IPS-NIHi7 (cell line): Measurements from ENCODE around the gene CNBD2.
"Not testable (repeated sequence)": the region's sequence is repeated elsewhere in the genome, so short reads cannot be mapped to it uniquely, and the experiment has no call there.

Source experiments
- DNase-seq: peaks from one replicate; pipeline ENCODE4 v3.0.0; 2012; ENCODE audit warnings: mixed read lengths; ENCODE audit errors: extremely low spot score

CNBD2 gene

GRCh38 chr20:35975576-35976373 lies 7.4 kb downstream of the CNBD2 start:
- no peak for DNase-seq

DNA sequence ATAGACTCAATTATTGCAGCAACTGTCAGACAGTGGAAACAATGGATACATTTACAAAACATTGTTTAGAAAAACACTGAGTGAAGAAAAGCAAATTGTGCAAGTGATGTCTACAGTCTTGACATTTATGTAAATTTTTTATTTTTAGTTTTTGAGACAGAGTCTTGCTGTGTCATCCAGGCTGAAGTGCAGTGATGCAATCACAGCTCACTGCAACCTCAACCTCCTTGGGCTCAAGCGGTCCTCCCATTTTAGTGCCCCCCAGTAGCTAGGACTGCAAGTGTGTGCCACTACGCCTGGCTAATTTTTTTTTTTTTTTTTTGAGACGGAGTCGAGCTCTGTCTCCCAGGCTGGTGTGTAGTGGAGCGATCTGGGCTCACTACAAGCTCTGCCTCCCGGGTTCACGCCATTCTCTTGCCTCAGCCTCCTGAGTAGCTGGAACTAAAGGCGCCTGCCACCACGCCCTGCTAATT lies 9.7 kb downstream of the CNBD2 start:
- DNase-seq, result no peak

GRCh38 chr20:35979544-35979943 lies 11.2 kb downstream of the CNBD2 start:
- DNase-seq, result no peak

- peak; percentile 9 for DNase-seq
Measured at GRCh38 chr20:35981969-35982368, 13.6 kb downstream of the CNBD2 start.

- DNase-seq, result no peak
Measured at GRCh38 chr20:35984382-35984781, 16.0 kb downstream of the CNBD2 start.

- DNase-seq, result no peak
Measured at GRCh38 chr20:35985806-35986205, 17.4 kb downstream of the CNBD2 start.

GRCh38 chr20:35988910-35989463 lies 20.6 kb downstream of the CNBD2 start:
- DNase-seq, result no peak

DNA sequence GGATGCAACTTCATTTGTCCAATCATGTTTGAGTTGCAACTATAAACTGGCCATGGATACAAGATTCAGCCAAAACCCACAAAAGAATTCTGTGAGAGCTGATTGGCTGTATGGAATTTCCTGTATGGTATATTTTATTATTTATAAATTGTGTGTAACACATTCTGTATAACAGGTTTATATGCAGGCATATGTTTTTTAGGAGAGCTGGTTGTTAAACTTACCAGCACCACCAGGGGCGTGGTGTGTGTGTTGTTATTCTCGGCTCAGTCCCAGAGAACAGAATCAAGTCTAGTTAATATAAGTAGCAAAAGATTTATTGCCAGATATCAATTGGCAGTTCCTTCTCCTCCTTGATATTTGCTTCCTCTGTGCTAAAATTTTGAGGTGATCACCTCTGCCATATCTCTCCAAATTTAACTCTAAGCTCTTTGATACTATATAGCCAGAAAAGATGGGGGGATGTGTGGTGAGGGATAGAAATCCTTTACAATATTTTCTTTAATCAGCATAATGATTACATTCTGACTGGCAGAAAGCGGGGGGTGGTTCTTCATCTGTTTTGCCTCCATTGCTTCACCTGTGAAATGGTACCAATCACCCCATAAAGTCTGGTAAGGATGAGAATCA lies 22.9 kb downstream of the CNBD2 start:
- DNase-seq, result peak; percentile 57

GRCh38 chr20:35992713-35993335 lies 24.4 kb downstream of the CNBD2 start:
- peak; percentile 85 for DNase-seq

DNA sequence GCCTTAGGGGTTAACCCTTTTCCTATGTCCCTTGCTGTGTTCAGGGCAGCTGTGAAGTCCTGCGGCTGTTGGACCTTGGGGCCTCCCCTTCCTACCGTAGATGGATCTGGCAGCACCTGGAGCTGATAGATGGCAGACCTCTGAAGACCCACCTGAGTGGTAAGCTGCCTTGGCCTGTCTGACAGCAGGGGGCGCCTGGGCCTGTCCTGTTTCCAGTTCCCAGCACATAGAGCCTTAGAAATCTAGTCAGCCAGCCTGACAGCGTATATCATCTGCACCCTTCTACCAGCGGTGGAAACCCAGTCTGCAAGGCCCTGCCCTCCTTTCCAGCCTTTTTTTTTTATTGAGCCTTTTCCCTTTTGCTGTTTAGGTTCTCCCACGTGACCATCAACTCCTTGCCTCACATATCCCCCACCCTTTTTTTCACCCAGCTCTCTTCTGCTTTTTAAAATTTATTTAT lies 26.6 kb downstream of the CNBD2 start:
- DNase-seq, result peak; percentile 91

- not testable (repeated sequence) for DNase-seq
Measured at GRCh38 chr20:35996492-35996891, 28.1 kb downstream of the CNBD2 start.

- not testable (repeated sequence) for DNase-seq
Measured at GRCh38 chr20:36001331-36001730, 32.9 kb downstream of the CNBD2 start.

GRCh38 chr20:36002855-36003254 lies 34.5 kb downstream of the CNBD2 start:
- DNase-seq, result no peak

DNA sequence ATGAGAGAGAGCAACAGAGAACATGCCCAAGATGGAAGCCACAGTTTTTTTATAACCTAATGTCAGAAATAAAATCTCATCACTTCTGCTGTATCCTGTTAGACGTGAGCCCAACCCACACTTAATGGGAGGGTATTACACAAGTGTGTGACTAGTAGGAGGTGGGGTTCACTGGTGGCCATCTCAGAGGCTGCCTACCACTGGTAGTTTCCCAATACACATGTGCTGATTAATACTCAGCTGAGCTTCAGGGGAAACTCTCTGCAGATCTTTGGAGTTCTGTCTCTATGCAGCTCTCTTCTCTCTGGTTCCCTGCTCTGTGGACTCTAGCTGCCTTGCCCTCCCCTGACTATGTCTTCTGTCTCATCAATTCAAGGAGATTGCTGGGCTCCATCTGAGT lies 35.7 kb downstream of the CNBD2 start:
- no peak for DNase-seq

DNA sequence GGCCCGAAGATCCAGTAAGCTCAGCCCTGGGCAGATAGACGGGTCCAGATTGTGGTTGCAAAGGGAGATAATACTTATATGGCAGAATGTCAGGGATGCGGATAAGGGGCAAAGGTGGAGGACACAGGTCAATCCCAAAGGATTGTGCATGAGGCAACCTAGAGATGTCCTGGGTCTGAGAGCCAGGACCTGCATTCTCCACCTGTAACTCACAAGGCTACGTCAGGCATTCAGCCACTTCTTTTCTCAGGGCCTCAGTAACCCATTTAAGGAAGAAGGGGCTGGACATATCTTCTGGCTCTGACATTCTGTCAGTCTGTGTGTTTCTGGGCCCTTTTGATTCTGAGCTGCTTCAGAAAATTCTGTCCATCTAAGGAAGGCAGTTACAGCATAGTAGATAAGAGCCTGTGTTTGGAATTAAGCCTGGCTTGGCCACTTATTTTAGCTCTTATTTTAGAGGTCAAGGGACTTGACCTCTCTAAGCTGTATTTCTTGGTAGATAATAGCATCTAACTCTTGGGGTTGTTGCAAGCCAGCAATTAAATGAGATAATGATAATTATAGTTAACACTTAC lies 40.2 kb downstream of the CNBD2 start:
- no peak for DNase-seq

DNA sequence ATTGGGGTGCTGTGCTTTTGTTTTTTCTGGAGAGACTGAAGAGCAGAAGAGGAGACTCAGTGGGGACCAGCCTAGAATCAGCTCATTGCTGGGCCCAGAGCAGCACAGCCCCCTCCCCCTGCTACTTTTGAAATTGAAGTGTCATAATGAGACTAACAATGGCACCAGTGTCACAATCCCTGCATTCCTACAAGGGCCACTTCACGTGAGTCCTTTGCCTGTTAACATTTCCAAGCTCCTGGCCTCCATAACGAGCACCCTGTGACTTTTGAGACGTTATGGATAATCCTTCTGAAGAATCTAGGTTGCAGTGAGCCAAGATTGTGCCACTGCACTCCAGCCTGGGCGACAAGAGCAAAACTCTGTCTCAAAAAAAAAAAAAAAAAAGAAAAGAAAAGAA lies 41.7 kb downstream of the CNBD2 start:
- DNase-seq, result no peak

- peak; percentile 45 for DNase-seq
Measured at GRCh38 chr20:36010825-36011224, 42.4 kb downstream of the CNBD2 start.

GRCh38 chr20:36015806-36016403 lies 47.5 kb downstream of the CNBD2 start:
- DNase-seq, result no peak

- no peak for DNase-seq
Measured at GRCh38 chr20:36017048-36017951, 48.9 kb downstream of the CNBD2 start.

- DNase-seq, result no peak
Measured at GRCh38 chr20:36018208-36018988, 50.0 kb downstream of the CNBD2 start.
